ENCODE results near the gene TNFRSF6B.
A peak's percentile ranks its signal among the peaks of the same experiment; 100 is the strongest.
"Not testable (repeated sequence)": the region's sequence is repeated elsewhere in the genome, so short reads cannot be mapped to it uniquely, and the experiment has no call there.

Gene TNFRSF6B

DNA sequence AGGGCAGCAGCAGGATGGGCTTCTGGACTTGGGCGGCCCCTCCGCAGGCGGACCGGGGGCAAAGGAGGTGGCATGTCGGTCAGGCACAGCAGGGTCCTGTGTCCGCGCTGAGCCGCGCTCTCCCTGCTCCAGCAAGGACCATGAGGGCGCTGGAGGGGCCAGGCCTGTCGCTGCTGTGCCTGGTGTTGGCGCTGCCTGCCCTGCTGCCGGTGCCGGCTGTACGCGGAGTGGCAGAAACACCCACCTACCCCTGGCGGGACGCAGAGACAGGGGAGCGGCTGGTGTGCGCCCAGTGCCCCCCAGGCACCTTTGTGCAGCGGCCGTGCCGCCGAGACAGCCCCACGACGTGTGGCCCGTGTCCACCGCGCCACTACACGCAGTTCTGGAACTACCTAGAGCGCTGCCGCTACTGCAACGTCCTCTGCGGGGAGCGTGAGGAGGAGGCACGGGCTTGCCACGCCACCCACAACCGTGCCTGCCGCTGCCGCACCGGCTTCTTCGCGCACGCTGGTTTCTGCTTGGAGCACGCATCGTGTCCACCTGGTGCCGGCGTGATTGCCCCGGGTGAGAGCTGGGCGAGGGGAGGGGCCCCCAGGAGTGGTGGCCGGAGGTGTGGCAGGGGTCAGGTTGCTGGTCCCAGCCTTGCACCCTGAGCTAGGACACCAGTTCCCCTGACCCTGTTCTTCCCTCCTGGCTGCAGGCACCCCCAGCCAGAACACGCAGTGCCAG lies at the start of gene TNFRSF6B:
TNFRSF6B (plus strand) TSS at position 25 of the 729 bp plus-strand sequence; CDS start at position 141, 116 bp downstream.
- DNase-seq (ENCODE audit: low read depth), result no peak

DNA sequence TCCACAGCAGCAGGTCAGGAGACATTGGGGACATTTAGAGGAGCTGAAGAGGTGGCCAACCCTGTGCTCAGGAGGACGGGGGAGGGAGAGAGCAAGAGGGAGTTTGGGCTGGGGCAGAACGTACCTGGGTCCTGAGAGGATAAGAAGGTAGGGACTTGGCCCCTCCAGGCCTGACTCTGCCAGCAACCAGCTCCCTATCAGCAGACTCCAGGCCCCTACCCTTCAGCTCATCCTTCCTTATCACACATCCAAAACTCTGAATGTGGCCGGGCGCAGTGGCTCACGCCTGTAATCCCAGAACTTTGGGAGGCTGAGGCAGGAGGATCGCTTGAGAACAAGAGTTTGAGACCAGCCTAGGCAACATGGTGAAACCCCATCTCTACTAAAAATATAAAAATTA lies 48.3 kb upstream of the TNFRSF6B start:
- DNase-seq (ENCODE audit: low read depth), result no peak

DNA sequence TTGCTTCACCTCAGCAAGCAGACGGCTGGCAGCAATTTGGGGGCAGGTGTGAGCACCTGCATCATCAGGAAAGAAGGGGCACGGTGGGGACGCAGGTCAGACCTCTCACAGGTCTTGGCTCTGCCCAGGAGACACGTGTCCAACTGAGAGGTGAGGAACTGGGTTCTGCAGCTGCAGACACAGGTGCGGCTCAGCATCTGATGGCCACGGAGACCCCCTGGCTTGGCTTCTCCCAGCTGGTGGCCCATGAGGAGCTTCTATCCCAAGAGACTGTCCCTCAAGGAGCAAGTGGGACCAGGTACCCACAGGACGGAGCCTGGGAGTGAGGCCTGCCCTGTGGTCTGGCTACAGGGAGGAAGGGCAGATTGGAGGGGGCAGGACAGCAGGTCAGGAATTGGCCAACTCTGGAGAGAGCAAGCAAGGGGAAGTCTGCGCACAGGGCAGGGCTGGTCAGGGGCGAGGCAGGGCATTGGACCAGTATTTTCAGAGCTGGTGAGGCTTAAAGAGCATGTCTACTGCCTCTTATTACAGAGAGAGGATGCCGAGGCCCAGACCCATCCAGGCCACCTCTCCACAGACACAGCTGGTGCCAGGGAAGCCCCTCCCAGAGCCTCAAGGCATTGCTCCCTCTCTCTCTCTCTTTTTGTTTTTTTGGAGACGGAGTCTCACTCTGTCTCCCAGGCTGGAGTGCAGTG lies 47.4 kb upstream of the TNFRSF6B start:
- DNase-seq (ENCODE audit: low read depth), result no peak

DNA sequence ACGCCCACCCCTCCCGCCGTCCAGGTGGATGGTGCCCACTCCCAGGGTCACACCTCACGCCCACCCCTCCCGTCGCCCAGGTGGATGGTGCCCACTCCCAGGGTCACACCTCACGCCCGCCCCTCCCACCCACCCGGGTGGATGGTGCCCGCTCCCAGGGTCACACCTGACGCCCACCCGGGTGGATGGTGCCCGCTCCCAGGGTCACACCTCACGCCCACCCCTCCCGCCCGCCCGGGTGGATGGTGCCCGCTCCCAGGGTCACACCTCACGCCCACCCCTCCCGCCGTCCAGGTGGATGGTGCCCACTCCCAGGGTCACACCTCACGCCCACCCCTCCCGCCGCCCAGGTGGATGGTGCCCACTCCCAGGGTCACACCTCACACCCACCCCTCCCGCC lies 46.0 kb upstream of the TNFRSF6B start:
- DNase-seq (ENCODE audit: low read depth), result not testable (repeated sequence)

DNA sequence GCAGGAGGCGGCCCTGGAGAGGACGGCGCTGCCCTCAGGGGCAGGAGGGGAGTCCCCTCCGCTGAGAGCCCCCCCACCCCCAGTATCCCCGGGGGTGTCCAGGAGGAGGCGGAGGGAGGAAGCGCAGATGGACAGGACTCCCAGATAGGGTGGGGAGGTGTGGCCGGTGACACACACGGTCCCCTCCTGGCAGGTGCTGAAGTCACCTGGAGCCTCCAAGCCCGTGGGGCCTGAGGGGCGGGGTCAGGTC lies 44.6 kb upstream of the TNFRSF6B start:
- no peak for DNase-seq (ENCODE audit: low read depth)

- no peak for DNase-seq (ENCODE audit: low read depth)
Measured at GRCh38 chr20:63652192-63652980, 44.1 kb upstream of the TNFRSF6B start.

- peak; percentile 66 for DNase-seq (ENCODE audit: low read depth)
Measured at GRCh38 chr20:63653041-63653973, 43.1 kb upstream of the TNFRSF6B start, which contains the start of gene STMN3. TSS of gene STMN3 (minus strand) at chr20:63653424. CDS start at chr20:63653345, 79 bp downstream.

DNA sequence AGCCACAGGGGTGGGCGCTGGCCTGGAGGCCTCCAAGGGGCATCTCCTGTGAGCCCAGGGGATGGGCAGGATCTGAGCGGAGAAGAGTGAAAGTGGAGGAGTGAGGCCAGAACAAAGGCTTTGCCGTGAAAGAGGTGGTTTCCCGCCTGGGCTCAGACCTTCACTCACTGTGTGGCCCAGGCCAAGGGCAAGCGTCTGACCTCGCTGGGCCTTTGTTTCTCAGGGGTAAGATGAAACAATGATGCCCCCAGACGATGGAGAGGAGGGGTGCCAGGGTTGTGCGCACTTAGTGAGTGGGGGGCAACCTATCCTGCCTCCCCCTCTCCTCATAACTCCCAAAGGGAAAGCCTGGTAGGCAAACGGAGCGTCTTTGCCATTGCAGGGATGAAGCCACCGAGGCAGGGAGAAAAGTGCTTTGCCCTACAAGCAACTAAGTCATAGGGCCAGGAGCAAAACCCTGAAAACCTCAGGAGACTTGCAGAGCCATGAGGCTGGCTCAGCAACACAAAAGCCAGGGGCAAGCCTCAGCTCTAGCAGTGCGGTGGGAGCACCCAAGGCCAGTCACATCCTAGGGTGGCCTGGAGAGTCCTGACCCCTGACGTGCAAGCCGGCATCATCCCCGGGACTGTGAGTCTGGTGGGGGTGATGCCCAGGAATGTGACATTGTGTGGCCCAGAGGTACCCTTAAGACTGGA lies 42.3 kb upstream of the TNFRSF6B start:
- no peak for DNase-seq (ENCODE audit: low read depth)

- no peak for DNase-seq (ENCODE audit: low read depth)
Measured at GRCh38 chr20:63655249-63655648, 41.2 kb upstream of the TNFRSF6B start.

DNA sequence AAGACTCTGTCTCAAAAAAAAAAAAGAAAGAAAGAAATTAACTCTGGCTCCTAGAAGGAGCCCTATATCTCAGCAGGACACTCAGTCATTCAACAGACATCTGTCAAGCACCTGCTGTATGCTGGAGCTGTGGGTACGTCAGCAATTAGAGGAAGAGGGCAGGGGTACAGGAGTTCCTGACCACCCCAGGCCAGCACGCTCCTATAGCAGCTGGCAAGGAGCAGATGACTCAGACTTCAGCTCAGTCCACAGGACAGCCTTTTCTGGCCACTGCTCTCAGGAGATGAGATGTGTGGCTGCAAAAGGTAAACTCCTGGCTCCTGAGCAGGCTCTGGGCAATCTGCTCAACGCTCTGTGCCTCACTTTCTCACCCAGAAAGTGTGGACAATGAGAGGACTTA lies 40.0 kb upstream of the TNFRSF6B start:
- DNase-seq (ENCODE audit: low read depth), result no peak

DNA sequence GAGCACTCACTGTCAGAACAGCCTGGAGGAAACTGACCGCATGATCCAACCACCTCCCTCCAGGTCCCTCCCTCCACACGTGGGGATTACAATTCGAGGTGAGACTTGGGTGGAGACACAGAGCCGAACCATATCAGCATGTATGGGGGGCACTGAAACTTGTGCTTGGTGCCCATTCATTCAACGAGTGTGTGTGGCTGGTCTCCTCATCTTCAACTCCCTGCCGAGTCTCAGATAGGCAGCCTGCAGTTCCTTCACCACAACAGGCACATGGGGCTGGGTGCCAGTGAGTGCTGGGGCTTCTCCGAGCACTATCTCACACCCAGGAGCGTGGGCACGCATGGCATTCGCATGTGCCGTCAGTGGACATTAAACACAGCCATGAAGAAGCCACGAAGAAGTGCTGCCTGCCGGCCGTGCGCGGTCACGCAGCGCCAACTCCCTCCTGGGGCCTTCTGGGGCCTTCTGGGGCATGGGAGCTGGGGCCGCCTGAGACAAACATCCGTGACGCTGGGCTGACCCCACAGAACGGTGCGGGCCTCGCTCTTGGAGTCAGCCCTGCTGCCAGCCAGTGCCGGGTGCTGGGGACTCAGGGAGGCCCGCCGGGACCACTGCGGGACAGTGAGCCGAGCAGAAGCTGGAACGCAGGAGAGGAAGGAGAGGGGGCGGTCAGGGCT lies 39.1 kb upstream of the TNFRSF6B start:
- no peak for DNase-seq (ENCODE audit: low read depth)

GRCh38 chr20:63657937-63658748 lies 38.3 kb upstream of the TNFRSF6B start, which contains the start of gene RTEL1:
TSS of gene RTEL1 (plus strand) at chr20:63658312. CDS start at chr20:63659403, 1,091 bp downstream.
- peak; percentile 89 for DNase-seq (ENCODE audit: low read depth)

DNA sequence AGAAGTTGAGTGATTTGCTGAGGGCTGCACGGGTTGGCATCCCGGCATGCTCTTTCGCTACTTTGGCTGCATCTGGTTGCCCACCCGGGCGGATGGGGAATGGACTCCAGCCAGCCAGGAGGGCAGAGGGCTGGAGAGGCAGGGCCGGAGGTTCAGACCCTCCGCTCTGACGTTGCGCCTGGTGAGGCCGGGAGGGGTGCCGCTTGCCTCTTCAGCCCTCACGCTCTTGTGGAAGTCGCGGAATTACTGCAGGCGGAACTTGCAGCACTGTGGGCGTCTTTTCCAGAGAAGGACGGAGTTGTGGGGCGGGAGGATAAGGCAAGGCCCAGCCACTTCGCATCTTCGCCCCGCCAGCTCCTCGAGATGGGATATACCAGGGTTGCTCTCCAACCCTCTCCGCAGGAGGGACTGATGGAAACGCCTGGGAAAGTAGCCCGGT lies 37.7 kb upstream of the TNFRSF6B start:
- DNase-seq (ENCODE audit: low read depth), result peak; percentile 27

- DNase-seq (ENCODE audit: low read depth), result no peak
Measured at GRCh38 chr20:63659370-63659769, 37.1 kb upstream of the TNFRSF6B start.

DNA sequence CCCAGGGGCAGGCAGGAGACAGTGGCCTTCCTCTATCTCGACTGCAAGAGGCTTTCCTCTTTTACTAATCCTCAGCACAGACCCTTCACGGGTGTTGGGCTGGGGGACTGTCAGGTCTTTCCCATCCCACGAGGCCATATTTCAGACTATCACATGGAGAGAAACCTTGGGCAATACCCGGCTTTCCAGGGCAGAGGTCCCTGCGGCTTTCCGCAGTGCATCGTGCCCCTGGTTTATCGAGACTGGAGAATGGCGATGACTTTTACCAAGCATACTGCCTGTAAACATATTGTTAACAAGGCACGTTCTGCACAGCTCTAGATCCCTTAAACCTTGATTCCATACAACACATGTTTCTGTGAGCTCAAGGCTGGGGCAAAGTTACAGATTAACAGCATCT lies 36.3 kb upstream of the TNFRSF6B start:
- not testable (repeated sequence) for DNase-seq (ENCODE audit: low read depth)

DNA sequence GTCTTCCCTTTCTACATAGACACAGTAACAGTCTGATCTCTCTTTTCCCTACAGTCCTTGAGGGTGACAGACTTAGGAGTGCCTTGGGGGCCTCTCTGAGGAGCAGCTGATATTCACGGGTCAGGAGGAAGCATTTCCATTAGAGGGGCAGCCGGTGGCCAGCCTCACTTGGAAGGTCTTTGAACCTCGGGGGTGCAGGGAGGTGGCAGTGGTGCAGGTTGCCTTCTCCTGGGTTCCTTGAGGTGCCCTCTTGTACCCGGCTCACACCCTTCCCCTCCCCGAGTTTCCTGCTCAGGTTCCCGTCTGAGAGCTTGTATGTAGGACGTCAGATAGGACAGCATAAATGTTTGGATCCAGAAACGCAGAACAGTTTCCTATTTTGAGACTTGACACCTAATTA lies 35.8 kb upstream of the TNFRSF6B start:
- no peak for DNase-seq (ENCODE audit: low read depth)

DNA sequence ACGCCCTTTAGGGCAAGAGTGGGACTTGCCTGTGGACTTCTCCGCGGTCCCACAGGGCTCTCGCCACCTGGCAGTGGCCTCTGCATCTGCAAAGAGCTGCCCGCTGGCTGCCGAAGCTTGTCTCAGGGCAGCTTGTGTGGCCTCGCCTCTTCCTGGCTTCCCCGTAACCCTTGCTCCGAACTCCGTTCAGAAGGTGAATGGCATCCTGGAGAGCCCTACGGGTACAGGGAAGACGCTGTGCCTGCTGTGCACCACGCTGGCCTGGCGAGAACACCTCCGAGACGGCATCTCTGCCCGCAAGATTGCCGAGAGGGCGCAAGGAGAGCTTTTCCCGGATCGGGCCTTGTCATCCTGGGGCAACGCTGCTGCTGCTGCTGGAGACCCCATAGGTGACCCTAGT lies 35.3 kb upstream of the TNFRSF6B start:
- DNase-seq (ENCODE audit: low read depth), result no peak

DNA sequence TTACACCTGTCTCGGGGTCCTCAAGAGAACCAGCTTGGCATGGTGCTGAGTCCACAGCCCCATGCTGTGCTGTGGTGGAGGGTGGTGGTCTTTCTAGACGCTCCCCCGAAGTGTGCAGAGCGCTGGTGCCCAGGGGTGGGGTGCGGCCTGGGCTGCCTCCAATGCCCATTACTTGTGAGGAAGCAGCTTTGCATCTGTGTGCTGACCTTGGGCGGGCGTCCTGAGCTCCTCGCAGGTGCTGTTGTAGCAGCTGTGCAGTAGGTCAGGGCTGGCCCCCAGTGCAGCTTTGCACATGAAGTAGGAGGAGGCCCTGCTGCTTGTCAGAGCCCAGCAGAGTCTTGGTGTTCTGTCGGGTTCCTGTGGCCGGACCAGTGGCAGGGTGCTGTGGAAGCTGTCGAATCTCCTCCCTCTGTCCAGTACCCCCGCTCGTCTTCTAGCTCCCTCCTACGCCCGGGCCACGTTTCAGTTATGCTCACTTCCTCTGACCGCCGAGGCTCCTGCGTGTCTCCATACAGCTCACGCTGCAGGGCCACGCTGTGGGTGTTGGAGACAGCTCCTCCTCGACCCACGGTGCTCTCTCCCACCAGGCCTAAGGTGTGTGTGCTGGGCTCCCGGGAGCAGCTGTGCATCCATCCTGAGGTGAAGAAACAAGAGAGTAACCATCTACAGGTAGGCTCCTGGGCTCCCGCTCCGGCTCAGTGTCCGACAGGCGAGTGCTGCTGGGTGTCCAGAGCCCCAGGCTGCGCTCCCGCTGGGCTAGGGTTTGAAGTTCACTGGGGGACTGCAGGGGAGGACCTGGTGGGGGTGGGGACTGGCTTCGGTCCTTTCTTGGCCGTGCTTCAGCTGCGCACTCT lies 34.3 kb upstream of the TNFRSF6B start:
- no peak for DNase-seq (ENCODE audit: low read depth)

GRCh38 chr20:63662813-63663189 lies 33.7 kb upstream of the TNFRSF6B start:
- no peak for DNase-seq (ENCODE audit: low read depth)

Measured in stromal cell of bone marrow (primary cell).